ENCODE data around the gene RCOR1.

DNA sequence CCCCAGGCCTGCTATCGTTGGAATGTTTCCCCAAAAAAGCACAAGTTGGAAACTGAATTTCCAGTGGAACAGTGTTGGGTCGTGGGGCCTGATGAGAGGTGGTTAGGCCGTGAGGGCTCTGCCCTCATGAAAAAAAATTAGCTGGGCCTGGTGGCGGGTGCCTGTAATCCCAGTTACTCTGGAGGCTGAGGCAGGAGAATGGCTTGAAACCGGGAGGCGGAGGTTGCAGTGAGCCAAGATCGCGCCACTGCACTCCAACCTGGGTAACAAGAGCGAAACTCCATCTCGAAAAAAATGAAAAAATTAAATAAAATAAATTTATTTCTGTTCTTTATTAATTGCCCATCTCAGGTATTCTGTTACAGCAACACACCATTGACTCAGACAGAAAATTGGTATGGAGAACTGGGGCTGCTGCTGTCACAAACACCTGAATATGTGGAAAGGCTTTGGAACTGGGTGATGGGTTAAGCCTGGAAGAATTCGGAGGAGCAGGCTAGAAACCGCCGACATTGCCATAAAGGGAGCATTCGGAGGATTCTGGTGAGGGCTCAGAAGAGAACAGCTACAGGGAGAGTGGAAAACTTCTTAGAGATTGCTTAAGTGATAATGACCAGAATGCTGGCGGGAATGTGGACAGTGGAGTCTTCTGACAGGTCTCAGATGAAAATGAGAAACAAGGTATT lies 17.1 kb upstream of the RCOR1 start:
- TF ChIP-seq, protein P1, sequence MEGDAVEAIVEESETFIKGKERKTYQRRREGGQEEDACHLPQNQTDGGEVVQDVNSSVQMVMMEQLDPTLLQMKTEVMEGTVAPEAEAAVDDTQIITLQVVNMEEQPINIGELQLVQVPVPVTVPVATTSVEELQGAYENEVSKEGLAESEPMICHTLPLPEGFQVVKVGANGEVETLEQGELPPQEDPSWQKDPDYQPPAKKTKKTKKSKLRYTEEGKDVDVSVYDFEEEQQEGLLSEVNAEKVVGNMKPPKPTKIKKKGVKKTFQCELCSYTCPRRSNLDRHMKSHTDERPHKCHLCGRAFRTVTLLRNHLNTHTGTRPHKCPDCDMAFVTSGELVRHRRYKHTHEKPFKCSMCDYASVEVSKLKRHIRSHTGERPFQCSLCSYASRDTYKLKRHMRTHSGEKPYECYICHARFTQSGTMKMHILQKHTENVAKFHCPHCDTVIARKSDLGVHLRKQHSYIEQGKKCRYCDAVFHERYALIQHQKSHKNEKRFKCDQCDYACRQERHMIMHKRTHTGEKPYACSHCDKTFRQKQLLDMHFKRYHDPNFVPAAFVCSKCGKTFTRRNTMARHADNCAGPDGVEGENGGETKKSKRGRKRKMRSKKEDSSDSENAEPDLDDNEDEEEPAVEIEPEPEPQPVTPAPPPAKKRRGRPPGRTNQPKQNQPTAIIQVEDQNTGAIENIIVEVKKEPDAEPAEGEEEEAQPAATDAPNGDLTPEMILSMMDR (IDR thresholded peaks at IDR 0.05 in 8 of 11, conservative IDR thresholded peaks at IDR 0.05 in 3 of 11) = no peak
- no peak for TF ChIP-seq POLR2AphosphoS5 (IDR thresholded peaks at IDR 0.05)
